ENCODE measurements around the gene PDLIM5. TPM values are rescaled to one million over a fixed set of nuclear protein-coding genes. Genes with fewer than 3 reads are reported as not detected.
"Not testable (repeated sequence)": the region's sequence is repeated elsewhere in the genome, so short reads cannot be mapped to it uniquely, and the experiment has no call there.

PDLIM5 gene
- total and polyA plus RNA-seq, 5 experiments from 2014 or later = 29.1 to 46.3 (median 33.6) TPM

DNA sequence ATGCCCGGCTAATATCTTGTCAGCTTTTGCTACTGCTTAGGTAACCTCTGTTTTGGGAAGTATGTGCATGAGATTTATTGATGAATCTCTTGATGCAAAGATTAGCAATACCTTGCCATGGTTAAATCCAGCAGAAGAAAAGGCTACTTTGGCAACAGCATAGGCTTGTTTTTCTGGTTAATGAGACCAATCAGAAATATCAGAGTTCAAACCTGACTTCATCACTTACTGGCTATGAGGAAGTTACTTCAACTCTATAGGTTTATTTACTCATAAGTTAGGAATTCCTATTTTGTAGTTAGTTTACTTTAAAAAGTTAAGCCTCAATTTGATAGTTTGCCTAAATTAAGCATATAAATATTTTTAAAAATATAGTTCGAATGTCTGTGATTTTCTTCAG, 93.1 kb downstream of the PDLIM5 start:
- DNase-seq (no peak), ATAC-seq (no peak)
- H3K9me3 Mint-ChIP-seq = peaks cover 0 to 9% (median 0%) of the 10 kb centered on the region in 9 donors
- POLR2A ChIA-PET = no interaction called here
- peaks cover 10 to 32% (median 14%) of the 10 kb centered on the region in 3 donors for H3K36me3 Mint-ChIP-seq
- H3K4me3 Mint-ChIP-seq = no peak overlapping the region
- H3K4me1 Mint-ChIP-seq = peaks cover 0 to 18% (median 8%) of the 10 kb centered on the region in 4 donors
- H3K27me3 Mint-ChIP-seq = no peaks in the 10 kb centered on the region
- H3K27ac Mint-ChIP-seq = no peak overlapping the region

DNA sequence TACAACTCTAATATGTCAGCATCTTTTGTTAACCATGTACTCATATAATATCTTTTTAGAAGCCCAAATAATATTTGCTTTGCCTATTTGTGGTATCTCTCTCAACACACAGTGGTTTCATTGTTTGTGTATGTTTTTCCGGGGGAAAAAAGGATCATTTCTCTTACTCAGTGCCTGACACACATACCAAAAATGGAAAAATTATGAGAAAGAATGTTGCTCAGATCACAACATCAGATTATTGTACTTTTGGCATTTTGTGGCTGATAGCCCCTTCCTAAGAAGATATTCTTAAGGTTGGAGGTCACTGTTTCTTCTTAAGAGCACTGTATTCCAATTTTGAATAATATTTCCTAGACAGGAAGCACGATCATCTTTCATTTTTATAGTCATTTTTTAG, 93.6 kb downstream of the PDLIM5 start:
- Mint-ChIP-seq H3K4me1 (peaks cover 0 to 18% (median 8%) of the 10 kb centered on the region in 4 donors), H3K27ac (no peak overlapping the region), H3K27me3 (no peaks in the 10 kb centered on the region), H3K4me3 (no peak overlapping the region), H3K9me3 (peaks cover 0 to 9% (median 0%) of the 10 kb centered on the region in 9 donors), H3K36me3 (peaks cover 10 to 32% (median 14%) of the 10 kb centered on the region in 3 donors)
- POLR2A ChIA-PET = no interaction called here
- DNase-seq (no peak), ATAC-seq (no peak)

DNA sequence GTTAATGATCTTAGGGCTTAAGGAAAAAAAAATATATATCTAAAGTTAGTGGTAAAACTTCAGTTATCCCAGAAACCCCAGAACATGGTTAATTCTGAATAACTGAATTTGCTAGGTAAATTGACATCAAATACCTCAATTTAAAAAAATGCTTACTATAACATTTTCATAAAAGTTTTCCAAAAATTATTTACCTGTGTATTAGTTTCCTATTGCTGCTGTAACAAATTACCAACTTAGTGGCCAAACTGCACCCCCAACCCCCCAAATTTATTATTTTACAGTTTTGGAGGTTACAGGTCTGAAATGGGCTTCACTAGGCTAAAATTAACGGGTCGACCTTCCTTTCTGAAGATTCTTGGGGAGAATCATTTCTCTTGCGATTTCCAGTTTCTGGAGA, 95.2 kb downstream of the PDLIM5 start:
- Mint-ChIP-seq H3K27ac (no peak overlapping the region), H3K27me3 (no peaks in the 10 kb centered on the region), H3K4me1 (peaks cover 0 to 18% (median 8%) of the 10 kb centered on the region in 4 donors), H3K4me3 (no peak overlapping the region), H3K9me3 (peaks cover 0 to 9% (median 0%) of the 10 kb centered on the region in 9 donors), H3K36me3 (peaks cover 10 to 36% (median 16%) of the 10 kb centered on the region in 3 donors)
- ATAC-seq (no peak), DNase-seq (no peak)
- POLR2A ChIA-PET = no interaction called here

- Mint-ChIP-seq H3K4me3 (no peak overlapping the region), H3K27ac (no peak overlapping the region), H3K4me1 (peaks cover 0 to 18% (median 8%) of the 10 kb centered on the region in 4 donors), H3K9me3 (peaks cover 0 to 9% (median 0%) of the 10 kb centered on the region in 9 donors), H3K36me3 (peaks cover 10 to 33% (median 13%) of the 10 kb centered on the region in 3 donors), H3K27me3 (no peaks in the 10 kb centered on the region)
- DNase-seq (no peak), ATAC-seq (no peak)
- POLR2A ChIA-PET = no interaction called here
Measured at GRCh38 chr4:94548571-94548970, 96.8 kb downstream of the PDLIM5 start.

DNA sequence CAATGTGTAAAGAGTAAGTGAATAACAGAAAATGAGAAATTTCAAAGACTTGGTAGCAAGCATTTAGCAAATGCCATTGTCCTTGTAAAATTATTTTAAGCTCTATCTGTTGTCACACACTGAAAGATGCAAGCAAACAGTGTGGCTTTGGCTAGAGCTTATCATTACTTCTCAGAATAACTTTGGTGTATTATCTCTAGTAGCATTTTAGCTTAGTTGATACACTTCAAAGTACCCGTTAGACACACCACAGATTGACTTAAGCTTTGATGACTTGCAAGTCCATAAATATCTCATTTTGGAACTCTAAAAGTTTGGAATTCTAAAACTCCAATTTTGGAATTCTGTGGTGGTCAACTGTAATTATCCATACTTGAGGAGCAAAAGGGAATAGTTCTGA, 98.6 kb downstream of the PDLIM5 start:
- Mint-ChIP-seq H3K9me3 (peaks cover 0 to 9% (median 0%) of the 10 kb centered on the region in 9 donors), H3K27ac (no peak overlapping the region), H3K4me3 (no peak overlapping the region), H3K4me1 (peaks cover 0 to 18% (median 8%) of the 10 kb centered on the region in 4 donors), H3K27me3 (no peaks in the 10 kb centered on the region), H3K36me3 (peaks cover 4 to 26% (median 13%) of the 10 kb centered on the region in 3 donors)
- DNase-seq (no peak), ATAC-seq (no peak)
- POLR2A ChIA-PET = no interaction called here

DNA sequence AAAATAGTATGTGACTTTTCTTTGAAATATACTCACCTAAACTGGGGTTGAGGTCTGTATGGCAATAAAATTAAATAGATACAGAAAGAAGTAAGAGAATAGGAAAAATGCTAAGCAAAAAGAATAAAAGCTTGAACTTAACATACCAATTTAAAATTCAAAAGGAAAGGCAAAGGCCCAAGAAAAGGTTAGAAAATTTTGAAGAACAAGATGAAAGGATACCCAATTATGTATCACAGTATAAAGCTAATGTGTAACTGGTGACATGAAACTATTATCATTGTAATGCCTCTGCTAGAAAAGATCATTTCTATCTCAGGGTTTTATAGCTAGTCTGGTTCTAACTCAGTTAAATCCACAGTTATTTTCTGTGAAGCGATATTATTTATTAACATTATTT, 99.1 kb downstream of the PDLIM5 start:
- Mint-ChIP-seq H3K27ac (peak overlapping the region in 1 of 10 donors; percentile 32), H3K9me3 (peaks cover 0 to 9% (median 0%) of the 10 kb centered on the region in 9 donors), H3K4me1 (peaks cover 0 to 18% (median 8%) of the 10 kb centered on the region in 4 donors), H3K36me3 (peaks cover 4 to 26% (median 13%) of the 10 kb centered on the region in 3 donors), H3K27me3 (no peaks in the 10 kb centered on the region), H3K4me3 (no peak overlapping the region)
- DNase-seq (no peak), ATAC-seq (no peak)
- POLR2A ChIA-PET = no interaction called here

- ATAC-seq = no peak
- Mint-ChIP-seq H3K27me3 (no peaks in the 10 kb centered on the region), H3K27ac (no peak overlapping the region), H3K4me1 (peaks cover 0 to 18% (median 8%) of the 10 kb centered on the region in 4 donors), H3K9me3 (peaks cover 0 to 8% (median 2%) of the 10 kb centered on the region in 9 donors), H3K4me3 (no peak overlapping the region), H3K36me3 (peaks cover 4 to 23% (median 13%) of the 10 kb centered on the region in 3 donors)
- DNase-seq = no peak
- POLR2A ChIA-PET = no interaction called here
Measured at GRCh38 chr4:94551643-94552564, 100.2 kb downstream of the PDLIM5 start.

DNA sequence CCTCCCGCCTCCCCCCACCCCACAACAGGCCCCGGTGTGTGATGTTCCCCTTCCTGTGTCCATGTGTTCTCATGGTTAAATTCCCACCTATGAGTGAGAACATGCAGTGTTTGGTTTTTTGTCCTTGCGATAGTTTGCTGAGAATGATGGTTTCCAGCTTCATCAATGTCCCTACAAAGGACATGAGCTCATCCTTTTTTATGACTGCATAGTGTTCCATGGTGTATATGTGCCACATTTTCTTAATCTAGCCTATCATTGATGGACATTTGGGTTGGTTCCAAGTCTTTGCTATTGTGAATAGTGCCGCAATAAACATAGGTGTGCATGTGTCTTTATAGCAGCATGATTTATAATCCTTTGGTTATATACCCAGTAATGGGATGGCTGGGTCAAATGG, 104.3 kb downstream of the PDLIM5 start:
- H3K9me3 Mint-ChIP-seq, ATAC-seq, POLR2A ChIA-PET, DNase-seq, H3K4me1 Mint-ChIP-seq, H3K36me3 Mint-ChIP-seq, H3K4me3 Mint-ChIP-seq, H3K27me3 Mint-ChIP-seq, H3K27ac Mint-ChIP-seq: not testable (repeated sequence)

- H3K9me3 Mint-ChIP-seq, ATAC-seq, POLR2A ChIA-PET, H3K4me3 Mint-ChIP-seq, DNase-seq, H3K27me3 Mint-ChIP-seq, H3K36me3 Mint-ChIP-seq, H3K4me1 Mint-ChIP-seq, H3K27ac Mint-ChIP-seq: not testable (repeated sequence)
Measured at GRCh38 chr4:94557632-94558031, 105.9 kb downstream of the PDLIM5 start.

DNA sequence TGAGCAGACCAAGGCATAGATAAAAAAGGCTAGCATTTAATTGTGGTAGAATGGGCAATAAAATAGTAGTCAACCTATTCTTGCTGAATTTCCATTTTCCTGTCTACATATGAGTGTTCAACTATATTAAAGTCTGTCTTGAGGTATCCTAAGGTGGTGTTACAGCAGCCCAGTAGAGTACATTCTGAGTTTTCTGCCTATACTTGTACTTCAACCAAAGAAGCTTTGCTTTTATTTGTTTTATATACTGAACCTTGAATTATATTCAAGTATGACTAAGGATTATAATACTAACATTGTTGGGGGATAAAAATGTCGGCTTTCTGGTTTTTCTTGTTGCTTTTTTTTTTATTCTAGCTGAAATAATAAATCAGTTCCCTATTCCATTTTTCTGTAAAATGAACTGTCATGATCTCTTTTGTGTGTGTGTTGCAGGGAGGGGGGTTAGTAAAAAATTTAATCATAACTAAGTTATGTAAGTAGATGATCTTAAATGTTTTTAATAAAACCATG, 106.7 kb downstream of the PDLIM5 start:
- DNase-seq (no peak), ATAC-seq (no peak)
- POLR2A ChIA-PET = no interaction called here
- H3K4me1 Mint-ChIP-seq = peaks cover 0 to 5% (median under 1%) of the 10 kb centered on the region in 4 donors
- H3K27ac Mint-ChIP-seq = no peak overlapping the region
- H3K36me3 Mint-ChIP-seq = peaks cover 2 to 6% (median 5%) of the 10 kb centered on the region in 3 donors
- H3K27me3 Mint-ChIP-seq = no peaks in the 10 kb centered on the region
- H3K4me3 Mint-ChIP-seq = no peak overlapping the region
- peaks cover 0 to 3% (median 0%) of the 10 kb centered on the region in 9 donors for H3K9me3 Mint-ChIP-seq

- ATAC-seq (no peak), DNase-seq (no peak)
- Mint-ChIP-seq H3K36me3 (peaks cover 0 to 6% (median 5%) of the 10 kb centered on the region in 3 donors), H3K27ac (no peak overlapping the region), H3K4me3 (no peak overlapping the region), H3K4me1 (peaks cover 0 to 5% (median under 1%) of the 10 kb centered on the region in 4 donors), H3K9me3 (peaks cover 0 to 3% (median 0%) of the 10 kb centered on the region in 9 donors), H3K27me3 (no peaks in the 10 kb centered on the region)
- POLR2A ChIA-PET = no interaction called here
Measured at GRCh38 chr4:94559351-94559806, 107.6 kb downstream of the PDLIM5 start.

- Mint-ChIP-seq H3K27ac (no peak overlapping the region), H3K4me1 (peaks cover 0 to 5% (median under 1%) of the 10 kb centered on the region in 4 donors), H3K9me3 (peaks cover 0 to 3% (median 0%) of the 10 kb centered on the region in 9 donors), H3K4me3 (no peak overlapping the region), H3K36me3 (peaks cover 0 to 6% (median 5%) of the 10 kb centered on the region in 3 donors), H3K27me3 (no peaks in the 10 kb centered on the region)
- no peak for DNase-seq
- POLR2A ChIA-PET = no interaction called here
- ATAC-seq = no peak
Measured at GRCh38 chr4:94561249-94562024, 109.7 kb downstream of the PDLIM5 start.
